Activated CD4-positive, alpha-beta T cell treated with anti-CD3 and anti-CD28 coated beads, Interleukin-2, amount 50 U/mL, for 24 hours (primary cell): ENCODE measurements around the gene GPR148.

Experiments
- DNase-seq, 2 donors: peaks; one replicate each; pipeline ENCODE4 v3.0.0-alpha.2; 2020; ENCODE audit warnings: low read depth in 1 of 2, low spot score in 1 of 2

GPR148 gene

GRCh38 chr2:130768191-130768855 is 39.5 kb downstream of the GPR148 start:
- DNase-seq, result no peak

- DNase-seq, result no peak
Observed at GRCh38 chr2:130769343-130769907, 40.6 kb downstream of the GPR148 start.

- DNase-seq, result no peak
Observed at GRCh38 chr2:130776550-130776949, 47.7 kb downstream of the GPR148 start.

GRCh38 chr2:130778781-130779180 is 49.9 kb downstream of the GPR148 start:
- no peak for DNase-seq
